HG03139 (cell line): ENCODE data around the gene DAPK1.
"Not testable (repeated sequence)": the region's sequence is repeated elsewhere in the genome, so short reads cannot be mapped to it uniquely, and the experiment has no call there.

Experiments used
- ATAC-seq: cut with Tn5 transposase; IDR thresholded peaks from one replicate; pipeline ENCODE4 v1.9.1; 2021; ENCODE audit not compliant: unreplicated experiment

Gene DAPK1

GRCh38 chr9:87729246-87729645 lies 231.6 kb downstream of the DAPK1 start:
- ATAC-seq, result no peak

- no peak for ATAC-seq
Observed at GRCh38 chr9:87731321-87731720, 233.7 kb downstream of the DAPK1 start.

GRCh38 chr9:87732344-87732743 lies 234.7 kb downstream of the DAPK1 start:
- ATAC-seq, result no peak

GRCh38 chr9:87732756-87733155 lies 235.1 kb downstream of the DAPK1 start:
- ATAC-seq, result no peak

GRCh38 chr9:87733273-87734052 lies 235.8 kb downstream of the DAPK1 start:
- no peak for ATAC-seq

GRCh38 chr9:87734106-87734505 lies 236.4 kb downstream of the DAPK1 start:
- no peak for ATAC-seq

- ATAC-seq, result no peak
Observed at GRCh38 chr9:87739546-87739945, 241.9 kb downstream of the DAPK1 start.

- no peak for ATAC-seq
Observed at GRCh38 chr9:87740209-87740608, 242.5 kb downstream of the DAPK1 start.

GRCh38 chr9:87741326-87741725 lies 243.7 kb downstream of the DAPK1 start:
- ATAC-seq, result no peak

- ATAC-seq, result no peak
Observed at GRCh38 chr9:87741891-87742290, 244.2 kb downstream of the DAPK1 start.

- no peak for ATAC-seq
Observed at GRCh38 chr9:87742813-87743428, 245.3 kb downstream of the DAPK1 start.

GRCh38 chr9:87744247-87744646 lies 246.6 kb downstream of the DAPK1 start:
- ATAC-seq, result not testable (repeated sequence)

GRCh38 chr9:87746186-87746585 lies 248.5 kb downstream of the DAPK1 start:
- ATAC-seq, result no peak

GRCh38 chr9:87748881-87749280 lies 251.2 kb downstream of the DAPK1 start:
- no peak for ATAC-seq

- no peak for ATAC-seq
Observed at GRCh38 chr9:87749335-87750035, 251.8 kb downstream of the DAPK1 start.

GRCh38 chr9:87750726-87751125 lies 253.1 kb downstream of the DAPK1 start:
- ATAC-seq, result no peak

GRCh38 chr9:87751423-87751822 lies 253.8 kb downstream of the DAPK1 start:
- no peak for ATAC-seq

- no peak for ATAC-seq
Observed at GRCh38 chr9:87751868-87752267, 254.2 kb downstream of the DAPK1 start.

- ATAC-seq, result no peak
Observed at GRCh38 chr9:87753313-87753712, 255.6 kb downstream of the DAPK1 start.
